Activated CD8-positive, alpha-beta T cell treated with anti-CD3 and anti-CD28 coated beads for 36 hours (primary cell): ENCODE results near the gene CCDC91. TPM values are rescaled to one million over a fixed set of nuclear protein-coding genes. Genes with fewer than 3 reads are reported as not detected.

Source experiments
- ATAC-seq: fragments of 200-7000 bp; cut with Tn5 transposase; one replicate; pipeline ENCODE4 v1.10.0; 2021; ENCODE audit warnings: mild to moderate bottlenecking, moderate library complexity
- CTCF ChIA-PET: fragments of 350-600 bp; sonication (Branson Sonifier 250); formaldehyde crosslinking; loops from one replicate; lab custom pipeline; 2021; ENCODE audit warnings: antibody characterized with exemption; lab: Charles Lee
- POLR2A ChIA-PET: fragments of 350-600 bp; sonication (Branson Sonifier 250); formaldehyde crosslinking; loops from one replicate; lab custom pipeline; 2021; ENCODE audit warnings: antibody characterized with exemption; lab: Charles Lee
- DNase-seq: peaks from one replicate; pipeline ENCODE4 v3.0.0-alpha.2; 2020
- H3K27ac Mint-ChIP-seq: one replicate; pipeline ENCODE4 v1.8.0; 2021; ENCODE audit warnings: mild to moderate bottlenecking, mixed read lengths
- H3K27me3 Mint-ChIP-seq: one replicate; pipeline ENCODE4 v1.8.0; 2021; ENCODE audit warnings: mixed read lengths
- H3K36me3 Mint-ChIP-seq: one replicate; pipeline ENCODE4 v1.8.0; 2021; ENCODE audit warnings: low read depth, mixed read lengths
- H3K4me1 Mint-ChIP-seq: one replicate; pipeline ENCODE4 v1.8.0; 2021; ENCODE audit warnings: low read depth, mixed read lengths
- H3K4me3 Mint-ChIP-seq: one replicate; pipeline ENCODE4 v1.8.0; 2021; ENCODE audit warnings: mild to moderate bottlenecking, moderate library complexity, mixed read lengths
- H3K9me3 Mint-ChIP-seq: one replicate; pipeline ENCODE4 v1.8.0; 2021; ENCODE audit warnings: mixed read lengths
- intact Hi-C: fragments of 100-400 bp; cut with micrococcal nuclease; formaldehyde crosslinking; loops from one replicate; pipeline ENCODE4 v1.10.0; 2022
- total RNA-seq, 2 experiments: library from RNA; stranded (reverse); gene quantifications; one replicate each; pipeline ENCODE4 v1.2.3, GENCODE V29; 2021
- TF ChIP-seq, protein P1 (sequence below): fragments of 200-600 bp; IDR thresholded peaks from one replicate; pipeline ENCODE4 v1.8.0; 2022; ENCODE audit warnings: antibody characterized with exemption, mild to moderate bottlenecking

Gene CCDC91
- total RNA-seq, 2 experiments from 2014 or later = 14.7 to 14.8 TPM

GRCh38 chr12:28558250-28558649, 368.0 kb downstream of the CCDC91 start:
- H3K36me3 Mint-ChIP-seq = peaks cover 12% of the 10 kb centered on the region
- DNase-seq = no peak
- ChIA-PET POLR2A (no interaction called here), CTCF (no interaction called here)
- no peak overlapping the region for H3K27ac Mint-ChIP-seq
- TF ChIP-seq, protein P1, sequence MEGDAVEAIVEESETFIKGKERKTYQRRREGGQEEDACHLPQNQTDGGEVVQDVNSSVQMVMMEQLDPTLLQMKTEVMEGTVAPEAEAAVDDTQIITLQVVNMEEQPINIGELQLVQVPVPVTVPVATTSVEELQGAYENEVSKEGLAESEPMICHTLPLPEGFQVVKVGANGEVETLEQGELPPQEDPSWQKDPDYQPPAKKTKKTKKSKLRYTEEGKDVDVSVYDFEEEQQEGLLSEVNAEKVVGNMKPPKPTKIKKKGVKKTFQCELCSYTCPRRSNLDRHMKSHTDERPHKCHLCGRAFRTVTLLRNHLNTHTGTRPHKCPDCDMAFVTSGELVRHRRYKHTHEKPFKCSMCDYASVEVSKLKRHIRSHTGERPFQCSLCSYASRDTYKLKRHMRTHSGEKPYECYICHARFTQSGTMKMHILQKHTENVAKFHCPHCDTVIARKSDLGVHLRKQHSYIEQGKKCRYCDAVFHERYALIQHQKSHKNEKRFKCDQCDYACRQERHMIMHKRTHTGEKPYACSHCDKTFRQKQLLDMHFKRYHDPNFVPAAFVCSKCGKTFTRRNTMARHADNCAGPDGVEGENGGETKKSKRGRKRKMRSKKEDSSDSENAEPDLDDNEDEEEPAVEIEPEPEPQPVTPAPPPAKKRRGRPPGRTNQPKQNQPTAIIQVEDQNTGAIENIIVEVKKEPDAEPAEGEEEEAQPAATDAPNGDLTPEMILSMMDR = no peak
- H3K4me3 Mint-ChIP-seq = no peak overlapping the region
- H3K9me3 Mint-ChIP-seq = no peaks in the 10 kb centered on the region
- no peaks in the 10 kb centered on the region for H3K4me1 Mint-ChIP-seq
- intact Hi-C loops = no loop called here
- H3K27me3 Mint-ChIP-seq = no peaks in the 10 kb centered on the region
- no peak for ATAC-seq

DNA sequence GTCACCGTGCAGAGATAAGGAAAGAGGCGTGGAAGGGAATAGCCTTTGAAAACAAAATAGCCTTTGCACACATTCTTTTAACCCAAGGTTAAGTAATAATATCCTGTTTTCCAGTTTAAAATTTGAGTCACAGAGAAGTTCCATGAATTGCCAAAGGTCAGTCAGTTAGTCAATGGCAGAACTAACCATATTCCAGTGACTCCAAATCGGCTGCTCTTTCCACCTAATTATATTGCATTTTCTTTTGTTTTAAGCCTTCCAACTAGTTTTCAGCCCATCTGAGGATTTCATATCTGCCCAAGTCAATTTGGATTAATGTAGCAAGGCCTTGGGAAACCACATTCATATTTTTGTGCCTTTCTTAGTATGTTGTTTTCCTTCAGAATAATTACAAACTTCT, 373.0 kb downstream of the CCDC91 start:
- ChIA-PET POLR2A (no interaction called here), CTCF (no interaction called here)
- ATAC-seq (no peak), DNase-seq (no peak)
- no peak overlapping the region for H3K27ac Mint-ChIP-seq
- no peaks in the 10 kb centered on the region for H3K4me1 Mint-ChIP-seq
- H3K9me3 Mint-ChIP-seq = no peaks in the 10 kb centered on the region
- no peaks in the 10 kb centered on the region for H3K27me3 Mint-ChIP-seq
- TF ChIP-seq, protein P1 = no peak
- no peak overlapping the region for H3K4me3 Mint-ChIP-seq
- intact Hi-C loops = no loop called here
- H3K36me3 Mint-ChIP-seq = peaks cover 4% of the 10 kb centered on the region

GRCh38 chr12:28563936-28564335, 373.7 kb downstream of the CCDC91 start:
- DNase-seq (no peak), ATAC-seq (no peak)
- H3K27ac Mint-ChIP-seq = no peak overlapping the region
- H3K4me3 Mint-ChIP-seq = no peak overlapping the region
- H3K9me3 Mint-ChIP-seq = no peaks in the 10 kb centered on the region
- ChIA-PET POLR2A (no interaction called here), CTCF (no interaction called here)
- H3K4me1 Mint-ChIP-seq = no peaks in the 10 kb centered on the region
- H3K27me3 Mint-ChIP-seq = no peaks in the 10 kb centered on the region
- H3K36me3 Mint-ChIP-seq = peaks cover 2% of the 10 kb centered on the region
- TF ChIP-seq, protein P1 = no peak
- intact Hi-C loops = no loop called here

- TF ChIP-seq, protein P1 = no peak
- no peaks in the 10 kb centered on the region for H3K27me3 Mint-ChIP-seq
- H3K36me3 Mint-ChIP-seq = no peaks in the 10 kb centered on the region
- peaks cover 2% of the 10 kb centered on the region for H3K4me1 Mint-ChIP-seq
- intact Hi-C loops = no loop called here
- H3K9me3 Mint-ChIP-seq = no peaks in the 10 kb centered on the region
- H3K27ac Mint-ChIP-seq = no peak overlapping the region
- ATAC-seq (no peak), DNase-seq (no peak)
- ChIA-PET POLR2A (no interaction called here), CTCF (no interaction called here)
- no peak overlapping the region for H3K4me3 Mint-ChIP-seq
Measured at GRCh38 chr12:28568118-28568517, 377.9 kb downstream of the CCDC91 start.

DNA sequence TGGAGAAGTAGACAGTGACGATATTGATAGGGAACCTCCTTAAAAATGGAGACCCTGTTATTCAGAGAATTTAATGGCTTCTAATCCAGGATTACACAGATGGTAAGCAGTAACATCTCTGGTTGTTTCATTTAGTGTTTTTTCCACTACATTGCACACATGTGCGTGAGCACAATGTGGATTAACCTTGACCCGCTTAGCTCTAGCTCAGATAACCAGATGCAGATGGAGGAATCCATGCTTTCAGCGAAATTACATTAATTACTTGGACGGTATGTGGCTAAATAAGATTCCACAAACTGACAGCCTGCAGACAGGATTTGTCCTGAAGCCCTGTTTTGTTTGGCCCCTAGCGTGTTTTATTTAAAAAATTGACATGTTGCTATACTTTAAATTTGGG, 378.4 kb downstream of the CCDC91 start:
- CTCF ChIA-PET = no interaction called here
- POLR2A ChIA-PET = no interaction called here
- DNase-seq (no peak), ATAC-seq (no peak)
- no peak overlapping the region for H3K27ac Mint-ChIP-seq
- no peak overlapping the region for H3K4me3 Mint-ChIP-seq
- no peaks in the 10 kb centered on the region for H3K27me3 Mint-ChIP-seq
- intact Hi-C loops = no loop called here
- H3K9me3 Mint-ChIP-seq = no peaks in the 10 kb centered on the region
- H3K4me1 Mint-ChIP-seq = peaks cover 2% of the 10 kb centered on the region
- H3K36me3 Mint-ChIP-seq = no peaks in the 10 kb centered on the region
- TF ChIP-seq, protein P1 = no peak
